HEK293T (cell line): ENCODE data around the gene SAMD14.

Source experiments
- CTCF ChIA-PET: fragments of 350-600 bp; formaldehyde crosslinking; extraction: SDS; loops from one replicate; lab custom pipeline; 2021; ENCODE audit warnings: antibody characterized with exemption, inconsistent platforms; lab: Yijun Ruan, JAX
- POLR2A ChIA-PET: fragments of 350-600 bp; formaldehyde crosslinking; extraction: SDS; loops from one replicate; lab custom pipeline; 2020; ENCODE audit warnings: antibody characterized with exemption, inconsistent platforms; lab: Yijun Ruan, JAX
- DNase-seq: peaks from one replicate; pipeline ENCODE4 v3.0.0; 2012; ENCODE audit warnings: mixed read lengths; ENCODE audit errors: extremely low spot score
- ARNT ChIP-seq: fragments of 450-650 bp; IDR thresholded peaks from 2 replicates; pipeline ENCODE4 v1.6.1; 2017; ENCODE audit warnings: mild to moderate bottlenecking
- BHLHE40 ChIP-seq: fragments of 450-650 bp; IDR thresholded peaks from 2 replicates; pipeline ENCODE4 v1.6.1; 2016; ENCODE audit warnings: mild to moderate bottlenecking, moderate library complexity, borderline replicate concordance
- CTBP1 ChIP-seq: fragments of 450-650 bp; IDR thresholded peaks from 2 replicates; pipeline ENCODE4 v1.6.1; 2016; ENCODE audit warnings: borderline replicate concordance
- ELF4 ChIP-seq: fragments of 450-650 bp; IDR thresholded peaks from 2 replicates; pipeline ENCODE4 v1.6.1; 2017; ENCODE audit warnings: antibody characterized with exemption
- FOXA1 ChIP-seq: fragments of 450-650 bp; IDR thresholded peaks from 2 replicates; pipeline ENCODE4 v1.6.1; 2016; ENCODE audit warnings: mild to moderate bottlenecking
- FOXK2 ChIP-seq: fragments of 450-650 bp; IDR thresholded peaks from 2 replicates; pipeline ENCODE4 v1.6.1; 2016; ENCODE audit warnings: mild to moderate bottlenecking
- FOXM1 ChIP-seq: fragments of 450-650 bp; IDR thresholded peaks from 2 replicates; pipeline ENCODE4 v1.6.1; 2017; ENCODE audit warnings: mild to moderate bottlenecking, borderline replicate concordance
- HDGF ChIP-seq: fragments of 450-650 bp; IDR thresholded peaks from 2 replicates; pipeline ENCODE4 v1.6.1; 2017; ENCODE audit warnings: antibody characterized with exemption, borderline replicate concordance
- L3MBTL2 ChIP-seq: fragments of 450-650 bp; conservative IDR thresholded peaks from 2 replicates; pipeline ENCODE4 v1.6.1; 2016; ENCODE audit warnings: mild to moderate bottlenecking
- LEF1 ChIP-seq: fragments of 450-650 bp; IDR thresholded peaks from 2 replicates; pipeline ENCODE4 v1.6.1; 2017; ENCODE audit warnings: mild to moderate bottlenecking, borderline replicate concordance
- NFRKB ChIP-seq: fragments of 450-650 bp; IDR thresholded peaks from 2 replicates; pipeline ENCODE4 v1.6.1; 2016; ENCODE audit warnings: mild to moderate bottlenecking, moderate library complexity
- PKNOX1 ChIP-seq: fragments of 450-650 bp; IDR thresholded peaks from 2 replicates; pipeline ENCODE4 v1.6.1; 2016
- SP1 ChIP-seq: fragments of 450-650 bp; IDR thresholded peaks from 2 replicates; pipeline ENCODE4 v1.6.1; 2017
- SUZ12 ChIP-seq: fragments of 450-650 bp; IDR thresholded peaks from 2 replicates; pipeline ENCODE4 v1.6.1; 2016; ENCODE audit warnings: mild to moderate bottlenecking
- TARDBP ChIP-seq: fragments of 450-650 bp; IDR thresholded peaks from 2 replicates; pipeline ENCODE4 v1.6.1; 2016
- ZNF384 ChIP-seq: fragments of 450-650 bp; IDR thresholded peaks from 2 replicates; pipeline ENCODE4 v1.6.1; 2016

The SAMD14 gene

GRCh38 chr17:50112694-50113093 is 17.3 kb downstream of the SAMD14 start:
- TF ChIP-seq PKNOX1 (no peak), SUZ12 (no peak), CTBP1 (no peak), ZNF384 (no peak), TARDBP (no peak), HDGF (no peak), BHLHE40 (no peak), L3MBTL2 (no peak), ARNT (no peak), FOXK2 (no peak), SP1 (no peak)
- ChIA-PET POLR2A (interaction anchor here (2.0 to 2.9 kb wide), 2 partner anchors 11 to 49 kb away, joined by 5 to 14 read pairs; no protein-coding TSS in a partner anchor), CTCF (interaction anchor here (1.2 to 2.3 kb wide), 2 partner anchors 19 to 48 kb away, joined by 4 to 9 read pairs; no protein-coding TSS in a partner anchor)
- no peak for DNase-seq

- no peak for TF ChIP-seq HDGF
- TF ChIP-seq L3MBTL2 = no peak
- no peak for TF ChIP-seq PKNOX1
- TF ChIP-seq FOXA1 = no peak
- TF ChIP-seq BHLHE40 = no peak
- TF ChIP-seq NFRKB = no peak
- no peak for TF ChIP-seq ZNF384
- TF ChIP-seq TARDBP = no peak
- no peak for TF ChIP-seq SP1
- TF ChIP-seq ARNT = no peak
- TF ChIP-seq FOXM1 = no peak
- TF ChIP-seq SUZ12 = no peak
- TF ChIP-seq FOXK2 = no peak
- TF ChIP-seq LEF1 = no peak
- TF ChIP-seq CTBP1 = no peak
- no peak for TF ChIP-seq ELF4
- POLR2A ChIA-PET = interaction anchor here (1.2 to 2.0 kb wide), 2 partner anchors 11 to 50 kb away, joined by 3 to 5 read pairs; no protein-coding TSS in a partner anchor
- DNase-seq = no peak
- CTCF ChIA-PET = interaction anchor here (0.6 to 2.3 kb wide), 4 partner anchors 18 to 126 kb away, joined by 3 to 9 read pairs (median 4); no protein-coding TSS in a partner anchor
Measured at GRCh38 chr17:50111673-50112655, 18.0 kb downstream of the SAMD14 start.

- TF ChIP-seq L3MBTL2 (no peak), BHLHE40 (no peak), NFRKB (no peak), ARNT (no peak), CTBP1 (no peak), FOXK2 (no peak)
- DNase-seq = no peak
- ChIA-PET CTCF (no interaction called here), POLR2A (interaction anchor here (1.2 to 2.0 kb wide), 2 partner anchors 10 to 51 kb away, joined by 3 to 5 read pairs; no protein-coding TSS in a partner anchor)
Measured at GRCh38 chr17:50110591-50111349, 19.2 kb downstream of the SAMD14 start.

- no peak for DNase-seq
- TF ChIP-seq ZNF384 = no peak
- TF ChIP-seq FOXK2 = no peak
- no peak for TF ChIP-seq FOXA1
- no peak for TF ChIP-seq CTBP1
- TF ChIP-seq SP1 = no peak
- TF ChIP-seq ELF4 = no peak
- TF ChIP-seq ARNT = no peak
- no peak for TF ChIP-seq NFRKB
- TF ChIP-seq SUZ12 = no peak
- TF ChIP-seq HDGF = no peak
- POLR2A ChIA-PET = interaction anchor here (2.4 kb wide), 1 partner anchor 42 kb away, joined by 10 read pairs; no protein-coding TSS in a partner anchor
- CTCF ChIA-PET = no interaction called here
Measured at GRCh38 chr17:50109785-50110184, 20.2 kb downstream of the SAMD14 start.

- ChIA-PET CTCF (interaction anchor here (0.6 kb wide), 1 partner anchor 189 kb away, joined by 4 read pairs; no protein-coding TSS in a partner anchor), POLR2A (interaction anchor here (1.2 to 2.4 kb wide), 2 partner anchors 42 to 52 kb away, joined by 4 to 10 read pairs; no protein-coding TSS in a partner anchor)
- TF ChIP-seq LEF1 (no peak), FOXK2 (no peak), CTBP1 (no peak), PKNOX1 (no peak), HDGF (no peak), FOXA1 (no peak), SP1 (no peak), L3MBTL2 (no peak), BHLHE40 (no peak), NFRKB (no peak), ELF4 (no peak), ARNT (no peak), ZNF384 (no peak), FOXM1 (no peak), TARDBP (no peak)
- DNase-seq = no peak
Measured at GRCh38 chr17:50109207-50109606, 20.8 kb downstream of the SAMD14 start.
